Measurements from ENCODE around the gene BARHL2.

BARHL2 gene

GRCh38 chr1:90710579-90711536 lies 6.2 kb downstream of the BARHL2 start:
- DNase-seq (ENCODE audit: low read depth in 1 of 2, low spot score in 1 of 2) = no peak

GRCh38 chr1:90709535-90709934 lies 7.6 kb downstream of the BARHL2 start:
- no peak for DNase-seq (ENCODE audit: low read depth in 1 of 2, low spot score in 1 of 2)

- DNase-seq (ENCODE audit: low read depth in 1 of 2, low spot score in 1 of 2) = no peak
Observed at GRCh38 chr1:90708826-90709225, 8.3 kb downstream of the BARHL2 start.

GRCh38 chr1:90708236-90708786 lies 8.8 kb downstream of the BARHL2 start:
- no peak for DNase-seq (ENCODE audit: low read depth in 1 of 2, low spot score in 1 of 2)

- no peak for DNase-seq (ENCODE audit: low read depth in 1 of 2, low spot score in 1 of 2)
Observed at GRCh38 chr1:90707363-90707710, 9.8 kb downstream of the BARHL2 start.

- DNase-seq (ENCODE audit: low read depth in 1 of 2, low spot score in 1 of 2) = no peak
Observed at GRCh38 chr1:90706437-90707362, 10.4 kb downstream of the BARHL2 start.

GRCh38 chr1:90705956-90706355 lies 11.1 kb downstream of the BARHL2 start:
- no peak for DNase-seq (ENCODE audit: low read depth in 1 of 2, low spot score in 1 of 2)

GRCh38 chr1:90704817-90705216 lies 12.3 kb downstream of the BARHL2 start:
- DNase-seq (ENCODE audit: low read depth in 1 of 2, low spot score in 1 of 2) = no peak

- no peak for DNase-seq (ENCODE audit: low read depth in 1 of 2, low spot score in 1 of 2)
Observed at GRCh38 chr1:90694846-90695245, 22.3 kb downstream of the BARHL2 start.

- no peak for DNase-seq (ENCODE audit: low read depth in 1 of 2, low spot score in 1 of 2)
Observed at GRCh38 chr1:90687747-90688146, 29.4 kb downstream of the BARHL2 start.

GRCh38 chr1:90675161-90675847 lies 41.8 kb downstream of the BARHL2 start:
- no peak for DNase-seq (ENCODE audit: low read depth in 1 of 2, low spot score in 1 of 2)

- no peak for DNase-seq (ENCODE audit: low read depth in 1 of 2, low spot score in 1 of 2)
Observed at GRCh38 chr1:90671741-90672140, 45.4 kb downstream of the BARHL2 start.

- DNase-seq (ENCODE audit: low read depth in 1 of 2, low spot score in 1 of 2) = no peak
Observed at GRCh38 chr1:90671251-90671650, 45.9 kb downstream of the BARHL2 start.
